PC-3 (cell line): Measurements from ENCODE around the gene ISM2.

Source experiments
- CTCF ChIP-seq: fragments of 300-600 bp; sonication (generic); conservative IDR thresholded peaks from 2 replicates; pipeline ENCODE4 v1.5.1; 2017; ENCODE audit warnings: antibody characterized with exemption, low read depth, mild to moderate bottlenecking, low read length
- EZH2 ChIP-seq: fragments of 300-600 bp; sonication (generic); IDR thresholded peaks from one replicate; pipeline ENCODE4 v1.6.1; 2017; ENCODE audit warnings: antibody characterized with exemption, mild to moderate bottlenecking, low read length; ENCODE audit not compliant: unreplicated experiment
- EZH2phosphoT487 ChIP-seq: fragments of 300-600 bp; sonication (generic); IDR thresholded peaks from 2 replicates; pipeline ENCODE4 v1.6.1; 2018; ENCODE audit warnings: mild to moderate bottlenecking, antibody characterized with exemption, low read length, borderline replicate concordance

DNA sequence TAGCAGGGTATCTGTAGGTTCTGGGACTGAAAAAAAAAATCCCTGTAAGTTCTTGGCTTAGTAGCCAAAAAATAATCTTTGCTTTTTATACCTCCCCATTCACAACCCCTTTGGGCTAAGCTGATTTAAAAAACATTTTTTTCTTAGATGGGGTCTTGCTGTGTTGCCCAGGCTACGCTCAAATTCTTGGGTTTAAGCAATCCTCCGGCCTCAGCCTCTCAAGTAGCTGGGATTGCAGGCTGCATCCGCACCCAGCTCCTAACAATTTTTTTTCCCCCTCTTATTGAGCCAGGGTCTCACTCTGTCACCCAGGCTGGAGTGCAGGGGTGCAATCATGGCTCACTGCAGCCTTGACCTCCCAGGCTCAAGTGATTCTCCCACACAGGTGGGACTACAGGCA lies 9.1 kb upstream of the ISM2 start:
- TF ChIP-seq CTCF (no peak), EZH2 (no peak), EZH2phosphoT487 (no peak)
